Upper lobe of left lung (tissue), 6 donors: ENCODE results near the gene DLGAP4. TPM values are rescaled to one million over a fixed set of nuclear protein-coding genes. Genes with fewer than 3 reads are reported as not detected.

Source experiments
- ATAC-seq, 2 donors: fragments of 200-7000 bp; cut with Tn5 transposase; one replicate each; pipeline ENCODE4 v1.9.1; 2022; ENCODE audit warnings: mild to moderate bottlenecking in 2 of 2, moderate library complexity in 2 of 2; ENCODE audit not compliant: low FRiP score in 2 of 2
- DNase-seq, 2 donors: peaks; one replicate each; pipeline ENCODE4 v3.0.0-alpha.2; 2019 to 2020
- H3K27ac ChIP-seq, 4 donors: fragments of 200-600 bp; sonication (generic); one replicate each; pipeline ENCODE4 v1.5.1; 2016 to 2019
- H3K27me3 ChIP-seq, 4 donors: fragments of 200-600 bp; sonication (generic); one replicate each; pipeline ENCODE4 v1.5.1; 2017 to 2019
- H3K36me3 ChIP-seq, 4 donors: fragments of 200-600 bp; sonication (generic); one replicate each; pipeline ENCODE4 v1.5.1; 2016 to 2019
- H3K4me1 ChIP-seq, 4 donors: fragments of 200-600 bp; sonication (generic); one replicate each; pipeline ENCODE4 v1.5.1; 2018 to 2019
- H3K4me3 ChIP-seq, 4 donors: fragments of 200-600 bp; sonication (generic); one replicate each; pipeline ENCODE4 v1.5.1; 2017 to 2019; ENCODE audit warnings: mild to moderate bottlenecking in 2 of 4, moderate library complexity in 1 of 4
- H3K9me3 ChIP-seq, 4 donors: fragments of 200-600 bp; sonication (generic); one replicate each; pipeline ENCODE4 v1.5.1; 2018 to 2019
- EP300 ChIP-seq, 4 donors: sonication (generic); formaldehyde crosslinking; IDR thresholded peaks; one replicate each; pipeline ENCODE4 v1.5.1; 2017; ENCODE audit warnings: antibody characterized with exemption in 4 of 4, control low read depth in 2 of 4
- POLR2A ChIP-seq, 4 donors: fragments of 450-650 bp; IDR thresholded peaks; one replicate each; pipeline ENCODE4 v1.5.1; 2016 to 2017; ENCODE audit warnings: antibody characterized with exemption in 4 of 4, mild to moderate bottlenecking in 2 of 4
- POLR2AphosphoS5 ChIP-seq, 2 donors: sonication (generic); formaldehyde crosslinking; IDR thresholded peaks; one replicate each; pipeline ENCODE4 v1.5.1; 2017; ENCODE audit warnings: antibody characterized with exemption in 2 of 2
- WGBS, 2 donors: methylation state at CpG; one replicate each; pipeline ENCODE4 v1.1.5; 2017 to 2018; 5-methylcytosine and 5-hydroxymethylcytosine counted together
- total RNA-seq, 6 donors: library from RNA; depleted of rRNA in 4 of 6; stranded (reverse); fragments of >200 nt in 4 of 6; gene quantifications; one replicate each; pipeline versions ENCODE4 v1.1.0 to v1.2.1, GENCODE V29; 2016 to 2021
- TF ChIP-seq, protein P1 (sequence below), 6 experiments: fragments of 450-650 bp in 4 of 6; fragments of 200-600 bp in 2 of 6; sonication (generic) in 2 of 6; IDR thresholded peaks; one replicate each; pipeline ENCODE4 v1.5.1; 2016 to 2019; ENCODE audit warnings: antibody characterized with exemption in 6 of 6
- donor health status: DM: no; HTN: no; CAD: no; lungs with moderate emphysema.
- donor health status: DM: no; HTN: yes; CAD: no; lungs with severe emphysema.

Gene DLGAP4
- total RNA-seq, 6 donors from 2014 or later, result 31.5 to 92.0 (median 49.9) TPM

DNA sequence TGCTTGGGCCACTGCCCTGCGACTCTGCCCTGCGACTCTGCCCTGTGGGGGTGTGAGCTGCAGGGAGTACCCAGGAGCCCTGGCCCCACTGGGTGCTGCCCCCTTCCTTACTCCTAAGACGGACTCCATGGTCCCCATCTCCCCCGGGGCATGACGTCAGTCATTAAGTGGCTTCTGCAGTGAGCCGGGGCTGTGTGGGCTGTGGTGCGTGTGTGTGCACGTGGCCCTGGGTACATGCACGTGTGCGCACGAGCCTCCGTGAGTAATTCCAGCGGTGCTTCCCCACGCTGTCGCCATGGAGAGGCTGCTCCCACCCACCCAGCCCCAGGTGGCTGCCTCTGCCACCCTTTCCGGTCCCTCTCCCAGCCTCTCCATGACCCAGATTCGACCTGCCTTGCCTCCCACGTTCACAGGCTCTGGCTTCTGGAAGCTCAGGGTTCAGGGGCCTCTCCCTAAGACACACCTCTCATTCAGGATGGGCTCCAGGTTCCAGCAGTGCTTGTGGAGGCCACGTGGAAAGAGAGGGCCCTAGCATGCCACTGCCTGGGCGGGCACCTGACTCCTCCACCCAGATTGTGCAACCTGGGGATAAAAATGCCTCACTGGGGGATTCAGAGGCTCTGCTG, 88.3 kb downstream of the DLGAP4 start:
- H3K36me3 ChIP-seq, result no peaks in the 10 kb centered on the region
- no peaks in the 10 kb centered on the region for H3K4me1 ChIP-seq
- H3K27ac ChIP-seq, result no peak overlapping the region
- TF ChIP-seq POLR2A (IDR thresholded peaks at IDR 0.05) (no peak), EP300 (IDR thresholded peaks at IDR 0.05) (no peak), POLR2AphosphoS5 (IDR thresholded peaks at IDR 0.05) (no peak)
- TF ChIP-seq, protein P1, sequence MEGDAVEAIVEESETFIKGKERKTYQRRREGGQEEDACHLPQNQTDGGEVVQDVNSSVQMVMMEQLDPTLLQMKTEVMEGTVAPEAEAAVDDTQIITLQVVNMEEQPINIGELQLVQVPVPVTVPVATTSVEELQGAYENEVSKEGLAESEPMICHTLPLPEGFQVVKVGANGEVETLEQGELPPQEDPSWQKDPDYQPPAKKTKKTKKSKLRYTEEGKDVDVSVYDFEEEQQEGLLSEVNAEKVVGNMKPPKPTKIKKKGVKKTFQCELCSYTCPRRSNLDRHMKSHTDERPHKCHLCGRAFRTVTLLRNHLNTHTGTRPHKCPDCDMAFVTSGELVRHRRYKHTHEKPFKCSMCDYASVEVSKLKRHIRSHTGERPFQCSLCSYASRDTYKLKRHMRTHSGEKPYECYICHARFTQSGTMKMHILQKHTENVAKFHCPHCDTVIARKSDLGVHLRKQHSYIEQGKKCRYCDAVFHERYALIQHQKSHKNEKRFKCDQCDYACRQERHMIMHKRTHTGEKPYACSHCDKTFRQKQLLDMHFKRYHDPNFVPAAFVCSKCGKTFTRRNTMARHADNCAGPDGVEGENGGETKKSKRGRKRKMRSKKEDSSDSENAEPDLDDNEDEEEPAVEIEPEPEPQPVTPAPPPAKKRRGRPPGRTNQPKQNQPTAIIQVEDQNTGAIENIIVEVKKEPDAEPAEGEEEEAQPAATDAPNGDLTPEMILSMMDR (IDR thresholded peaks at IDR 0.05), result no peak
- peak in 1 of 2 donors; percentile 37 for ATAC-seq
- H3K9me3 ChIP-seq, result no peaks in the 10 kb centered on the region
- peak in 1 of 2 donors; percentile 53 for DNase-seq
- 75% methylated on average over 13 of the region's 20 CpGs; no CpG with 5 or more reads in 1 of the 2 donors for WGBS, 2 donors
- no peaks in the 10 kb centered on the region for H3K27me3 ChIP-seq
- H3K4me3 ChIP-seq, result no peak overlapping the region

DNA sequence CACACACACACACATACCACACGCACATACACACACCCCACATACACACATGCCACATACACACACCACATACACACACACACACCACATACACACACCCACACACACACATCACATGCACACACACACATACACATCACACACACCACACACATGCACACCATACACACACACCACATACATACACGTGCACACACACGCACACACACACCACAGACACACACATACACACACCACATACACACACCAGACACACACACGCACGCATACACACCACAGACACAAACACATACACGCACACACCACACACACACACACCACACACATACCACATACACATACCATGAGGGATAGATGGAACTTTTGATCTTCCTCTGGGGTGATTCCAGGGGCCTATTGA, 90.2 kb downstream of the DLGAP4 start:
- Histone ChIP-seq H3K27ac (no peak overlapping the region), H3K36me3 (no peaks in the 10 kb centered on the region), H3K27me3 (no peaks in the 10 kb centered on the region), H3K4me1 (peaks cover 0 to 5% (median 0%) of the 10 kb centered on the region in 4 donors), H3K4me3 (no peak overlapping the region), H3K9me3 (no peaks in the 10 kb centered on the region)
- WGBS, 2 donors, result 74% methylated on average over 6 of the region's 6 CpGs
- DNase-seq, result no peak
- TF ChIP-seq, protein P1 (IDR thresholded peaks at IDR 0.05), result no peak
- no peak for TF ChIP-seq EP300 (IDR thresholded peaks at IDR 0.05)
- TF ChIP-seq POLR2A (IDR thresholded peaks at IDR 0.05), result no peak
- TF ChIP-seq POLR2AphosphoS5 (IDR thresholded peaks at IDR 0.05), result no peak
- ATAC-seq, result no peak

- H3K4me1 ChIP-seq, result peaks cover 0 to 5% (median 0%) of the 10 kb centered on the region in 4 donors
- H3K27me3 ChIP-seq, result no peaks in the 10 kb centered on the region
- H3K27ac ChIP-seq, result no peak overlapping the region
- no peaks in the 10 kb centered on the region for H3K36me3 ChIP-seq
- TF ChIP-seq POLR2AphosphoS5 (IDR thresholded peaks at IDR 0.05) (no peak), POLR2A (IDR thresholded peaks at IDR 0.05) (no peak)
- TF ChIP-seq, protein P1 (IDR thresholded peaks at IDR 0.05), result no peak
- H3K4me3 ChIP-seq, result no peak overlapping the region
- ATAC-seq, result no peak
- no peaks in the 10 kb centered on the region for H3K9me3 ChIP-seq
- DNase-seq, result no peak
- 68 to 71% methylated on average over 8 of the region's 8 CpGs for WGBS, 2 donors
These were observed 90.9 kb downstream of the DLGAP4 start for GRCh38 chr20:36396847-36397630.

DNA sequence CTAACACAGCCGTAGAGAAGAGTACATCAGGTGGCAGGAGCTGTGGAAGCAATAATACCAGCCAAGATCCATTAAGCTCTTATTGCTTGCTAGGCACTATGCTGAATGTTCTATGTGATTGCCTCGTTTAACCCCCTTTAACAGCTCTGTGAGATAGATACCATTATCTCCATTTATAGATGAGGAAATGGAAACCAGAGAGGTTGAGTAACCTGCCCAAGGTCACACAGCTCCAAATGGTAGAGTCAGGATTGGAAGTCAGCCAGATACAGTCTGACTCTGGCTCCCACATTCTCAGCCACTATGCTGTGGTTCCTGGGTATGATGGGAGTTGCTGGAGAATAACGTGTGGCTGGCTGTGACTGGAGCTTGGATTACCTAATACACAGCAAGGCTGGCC, 92.4 kb downstream of the DLGAP4 start:
- no peak for TF ChIP-seq POLR2A (IDR thresholded peaks at IDR 0.05)
- TF ChIP-seq POLR2AphosphoS5 (IDR thresholded peaks at IDR 0.05), result no peak
- TF ChIP-seq, protein P1 (IDR thresholded peaks at IDR 0.05), result no peak
- no peak for TF ChIP-seq EP300 (IDR thresholded peaks at IDR 0.05)
- H3K4me3 ChIP-seq, result no peak overlapping the region
- H3K9me3 ChIP-seq, result no peaks in the 10 kb centered on the region
- no peak for DNase-seq
- ATAC-seq, result no peak
- no peaks in the 10 kb centered on the region for H3K36me3 ChIP-seq
- no peak overlapping the region for H3K27ac ChIP-seq
- H3K27me3 ChIP-seq, result no peaks in the 10 kb centered on the region
- H3K4me1 ChIP-seq, result peaks cover 0 to 5% (median 0%) of the 10 kb centered on the region in 4 donors
- WGBS, 2 donors, result 57 to 69% methylated on average over 3 of the region's 3 CpGs
